Esophagus squamous epithelium (tissue), 5 donors: ENCODE measurements around the gene DDOST. TPM values are rescaled to one million over a fixed set of nuclear protein-coding genes. Genes with fewer than 3 reads are reported as not detected.

Experiments used
- DNase-seq: peaks from one replicate; lab custom pipeline; 2025; lab: John Stamatoyannopoulos, UW
- H3K27ac ChIP-seq, 4 donors: fragments of 200-600 bp; sonication (generic); one replicate each; pipeline ENCODE4 v1.5.1; 2016 to 2019; ENCODE audit warnings: mild to moderate bottlenecking in 1 of 4
- H3K27me3 ChIP-seq, 4 donors: fragments of 200-600 bp; sonication (generic); 1 replicate in 3 of 4; 2 replicates in 1 of 4; pipeline versions ENCODE4 v1.5.1 to v1.6.0; 2017 to 2021; ENCODE audit warnings: antibody characterized with exemption in 1 of 4
- H3K36me3 ChIP-seq, 3 donors: fragments of 200-600 bp; sonication (generic); one replicate each; pipeline ENCODE4 v1.5.1; 2016 to 2019
- H3K4me1 ChIP-seq, 3 donors: fragments of 200-600 bp; sonication (generic); one replicate each; pipeline ENCODE4 v1.5.1; 2017 to 2019
- H3K4me3 ChIP-seq, 4 donors: fragments of 200-600 bp; sonication (generic); 1 replicate in 3 of 4; 2 replicates in 1 of 4; pipeline ENCODE4 v1.5.1; 2016 to 2019; ENCODE audit warnings: mild to moderate bottlenecking in 2 of 4, moderate library complexity in 1 of 4
- H3K9me3 ChIP-seq, 3 donors: fragments of 200-600 bp; sonication (generic); one replicate each; pipeline ENCODE4 v1.5.1; 2016 to 2019
- CTCF ChIP-seq, 6 experiments: fragments of 450-650 bp in 4 of 6; fragments of 200-600 bp in 2 of 6; sonication (generic) in 2 of 6; IDR thresholded peaks; one replicate each; pipeline ENCODE4 v1.5.1; 2016 to 2019; ENCODE audit warnings: antibody characterized with exemption in 6 of 6, mild to moderate bottlenecking in 4 of 6, moderate library complexity in 4 of 6
- POLR2A ChIP-seq, 4 donors: fragments of 450-650 bp; IDR thresholded peaks; one replicate each; pipeline ENCODE4 v1.6.1; 2017; ENCODE audit warnings: antibody characterized with exemption in 4 of 4, mild to moderate bottlenecking in 4 of 4, moderate library complexity in 3 of 4
- WGBS, 2 donors: methylation state at CpG; one replicate each; pipeline ENCODE4 v1.1.5; 2018; 5-methylcytosine and 5-hydroxymethylcytosine counted together
- intact Hi-C: fragments of 100-400 bp; cut with DNase I; formaldehyde crosslinking; loops from one replicate; pipeline ENCODE4 v1.15.0; 2022
- total RNA-seq, 4 donors: library from RNA; depleted of rRNA; stranded (reverse); fragments of >200 nt; gene quantifications; one replicate each; pipeline ENCODE4 v1.1.0, GENCODE V29; 2016
- donor health status: DM: yes; HTN: yes; CAD: no.

DDOST gene
- total RNA-seq, result 100 to 1,000 TPM; 106 to 183 (median 127) TPM

GRCh38 chr1:20661207-20662109 is at the start of gene DDOST:
TSS of gene DDOST (minus strand) at chr1:20661369. CDS start at chr1:20661350, 19 bp downstream.
- intact Hi-C loops, result no loop called here
- H3K4me1 ChIP-seq, result peaks cover 8 to 42% (median 15%) of the 10 kb centered on the region in 3 donors
- 23% methylated on average over 7 of the region's 58 CpGs; no CpG with 5 or more reads in 1 of the 2 donors for WGBS, 2 donors

GRCh38 chr1:20710469-20711284 is 49.5 kb upstream of the DDOST start:
- TF ChIP-seq POLR2A (IDR thresholded peaks at IDR 0.05) (no peak), CTCF (IDR thresholded peaks at IDR 0.05) (no peak)
- Histone ChIP-seq H3K4me1 (no peaks in the 10 kb centered on the region), H3K9me3 (no peaks in the 10 kb centered on the region), H3K36me3 (no peaks in the 10 kb centered on the region), H3K27me3 (peaks cover 0 to 25% (median 0%) of the 10 kb centered on the region in 4 donors), H3K4me3 (no peak overlapping the region), H3K27ac (no peak overlapping the region)
- WGBS, 2 donors, result 69 to 74% methylated on average over 13 to 16 of the region's 18 CpGs
- no peak for DNase-seq
- intact Hi-C loops, result no loop called here

More at GRCh38 chr1:20661207-20662109, at the start of gene DDOST:
- H3K4me3 ChIP-seq, result peak within 1 kb of the TSS; percentile 82 to 95 (median 90)
- H3K36me3 ChIP-seq, result peaks cover 0 to 28% (median 0%) of the 10 kb centered on the region in 3 donors
- no peaks in the 10 kb centered on the region for H3K9me3 ChIP-seq
- peak within 1 kb of the TSS; percentile 77 to 91 (median 84) for H3K27ac ChIP-seq
- TF ChIP-seq CTCF (IDR thresholded peaks at IDR 0.05) (peak; percentile 20 to 61 (median 48)), POLR2A (IDR thresholded peaks at IDR 0.05) (peak in 1 of 4 donors; percentile 27)
- no peaks in the 10 kb centered on the region for H3K27me3 ChIP-seq
- DNase-seq, result peak; percentile 79

- Histone ChIP-seq H3K4me1 (no peaks in the 10 kb centered on the region), H3K27me3 (peaks cover 0 to 20% (median 0%) of the 10 kb centered on the region in 4 donors), H3K36me3 (no peaks in the 10 kb centered on the region), H3K27ac (no peak overlapping the region), H3K9me3 (no peaks in the 10 kb centered on the region), H3K4me3 (no peak overlapping the region)
- TF ChIP-seq POLR2A (IDR thresholded peaks at IDR 0.05) (no peak), CTCF (IDR thresholded peaks at IDR 0.05) (no peak)
- DNase-seq, result no peak
- 100% methylated on average over 1 of the region's 3 CpGs; no CpG with 5 or more reads in 1 of the 2 donors for WGBS, 2 donors
- intact Hi-C loops, result no loop called here
Measured at GRCh38 chr1:20709868-20710267, 48.7 kb upstream of the DDOST start.

- WGBS, 2 donors, result 72 to 77% methylated on average over 3 of the region's 5 CpGs
- intact Hi-C loops, result no loop called here
- TF ChIP-seq CTCF (IDR thresholded peaks at IDR 0.05), result no peak
- TF ChIP-seq POLR2A (IDR thresholded peaks at IDR 0.05), result no peak
Measured at GRCh38 chr1:20708891-20709290, 47.7 kb upstream of the DDOST start.

More at GRCh38 chr1:20708891-20709290, 47.7 kb upstream of the DDOST start:
- H3K27ac ChIP-seq, result no peak overlapping the region
- no peaks in the 10 kb centered on the region for H3K9me3 ChIP-seq
- peaks cover 0 to 20% (median 0%) of the 10 kb centered on the region in 4 donors for H3K27me3 ChIP-seq
- no peak for DNase-seq
- no peaks in the 10 kb centered on the region for H3K4me1 ChIP-seq
- no peaks in the 10 kb centered on the region for H3K36me3 ChIP-seq
- H3K4me3 ChIP-seq, result no peak overlapping the region
